IMR-90 (cell line): ENCODE results near the gene ARAP2. TPM values are rescaled to one million over a fixed set of nuclear protein-coding genes. Genes with fewer than 3 reads are reported as not detected.

ENCODE experiments used
- ATAC-seq: fragments of 200-7000 bp; cut with Tn5 transposase; 2 replicates; pipeline ENCODE4 v1.9.1; 2020; ENCODE audit warnings: low read depth, mild to moderate bottlenecking, moderate library complexity
- BruUV-seq: library from RNA; stranded (reverse); fragments of 400-500 nt; replicated peaks from 2 replicates; lab custom pipeline; 2021; lab: Mats Ljungman, UMichigan
- CTCF ChIA-PET: fragments of 300-600 bp; formaldehyde crosslinking; extraction: SDS; loops from one replicate; lab custom pipeline; 2021; ENCODE audit warnings: antibody characterized with exemption; lab: Yijun Ruan, JAX
- POLR2A ChIA-PET: fragments of 300-600 bp; sonication (Branson Sonifier 250); formaldehyde crosslinking; loops from one replicate; lab custom pipeline; 2022; ENCODE audit warnings: antibody characterized with exemption; ENCODE audit not compliant: unreplicated experiment; lab: Charles Lee
- DNase-seq: peaks from one replicate; pipeline ENCODE4 v3.0.0; 2013
- H2AFZ ChIP-seq: replicated peaks from 2 replicates; pipeline ENCODE3; 2013; ENCODE audit warnings: low read length, mild to moderate bottlenecking; ENCODE audit not compliant: poor library complexity
- H2AK5ac ChIP-seq: 2 replicates; pipeline ENCODE4 v1.6.1; 2013; ENCODE audit warnings: low read depth, low read length, inconsistent platforms
- H2AK9ac ChIP-seq: replicated peaks from 2 replicates; pipeline ENCODE3; 2013; ENCODE audit warnings: mild to moderate bottlenecking, low read depth, low read length, moderate library complexity; ENCODE audit not compliant: poor library complexity
- H2BK120ac ChIP-seq: 2 replicates; pipeline ENCODE4 v1.6.1; 2013; ENCODE audit warnings: low read depth, low read length, inconsistent platforms
- H2BK15ac ChIP-seq: 3 replicates; pipeline ENCODE4 v1.6.1; 2013; ENCODE audit warnings: low read depth, low read length, inconsistent platforms
- H2BK20ac ChIP-seq: 2 replicates; pipeline ENCODE4 v1.6.1; 2013; ENCODE audit warnings: low read depth, mild to moderate bottlenecking, inconsistent platforms, low read length, moderate library complexity
- H2BK5ac ChIP-seq: 2 replicates; pipeline ENCODE4 v1.6.1; 2013; ENCODE audit warnings: mild to moderate bottlenecking, low read depth, low read length, inconsistent platforms; ENCODE audit not compliant: poor library complexity, severe bottlenecking
- H3K14ac ChIP-seq: replicated peaks from 2 replicates; pipeline ENCODE4 v1.6.1; 2013; ENCODE audit warnings: low read depth, low read length, inconsistent platforms
- H3K18ac ChIP-seq: 2 replicates; pipeline ENCODE4 v1.6.1; 2013; ENCODE audit warnings: low read depth, low read length, control low read depth
- H3K23ac ChIP-seq: 2 replicates; pipeline ENCODE4 v1.6.1; 2013; ENCODE audit warnings: low read depth, low read length, inconsistent platforms
- H3K27ac ChIP-seq: 2 replicates; pipeline ENCODE4 v1.5.1; 2013; ENCODE audit warnings: mild to moderate bottlenecking, control low read depth, low read length; ENCODE audit not compliant: insufficient read depth
- H3K27me3 ChIP-seq: 2 replicates; pipeline ENCODE4 v1.6.1; 2013; ENCODE audit warnings: low read length; ENCODE audit not compliant: control insufficient read depth, insufficient read depth
- H3K36me3 ChIP-seq: 2 replicates; pipeline ENCODE4 v1.6.1; 2013; ENCODE audit warnings: low read length, mixed read lengths; ENCODE audit not compliant: control insufficient read depth, insufficient read depth
- H3K4ac ChIP-seq: 2 replicates; pipeline ENCODE4 v1.6.1; 2013; ENCODE audit warnings: low read depth, low read length, inconsistent platforms
- H3K4me1 ChIP-seq: 2 replicates; pipeline ENCODE4 v1.6.1; 2013; ENCODE audit warnings: low read length, mixed read lengths; ENCODE audit not compliant: control insufficient read depth, insufficient read depth
- H3K4me2 ChIP-seq: 2 replicates; pipeline ENCODE4 v1.6.1; 2013; ENCODE audit warnings: low read depth, mild to moderate bottlenecking, control low read depth, low read length, moderate library complexity
- H3K4me3 ChIP-seq: 2 replicates; pipeline ENCODE4 v1.5.1; 2013; ENCODE audit warnings: low read depth, mild to moderate bottlenecking, control low read depth, low read length, moderate library complexity; ENCODE audit not compliant: insufficient read depth
- H3K56ac ChIP-seq: 2 replicates; pipeline ENCODE4 v1.6.1; 2013; ENCODE audit warnings: low read length, inconsistent platforms; ENCODE audit not compliant: insufficient read depth; ENCODE audit errors: extremely low read depth
- H3K79me1 ChIP-seq, 2 experiments: 2 replicates each; pipeline ENCODE4 v1.6.1; 2013; ENCODE audit warnings: low read length in 2 of 2, inconsistent platforms in 1 of 2, low read depth in 1 of 2
- H3K9ac ChIP-seq: 2 replicates; pipeline ENCODE4 v1.6.1; 2013; ENCODE audit warnings: low read depth, low read length, control low read depth
- H3K9me1 ChIP-seq: 2 replicates; pipeline ENCODE4 v1.6.1; 2013; ENCODE audit warnings: low read length, inconsistent platforms; ENCODE audit not compliant: insufficient read depth
- H3K9me3 ChIP-seq: 2 replicates; pipeline ENCODE4 v1.6.1; 2013; ENCODE audit warnings: low read length; ENCODE audit not compliant: control insufficient read depth, insufficient read depth
- H4K20me1 ChIP-seq: 2 replicates; pipeline ENCODE4 v1.6.1; 2013; ENCODE audit warnings: low read length, inconsistent platforms; ENCODE audit not compliant: insufficient read depth
- H4K5ac ChIP-seq: 2 replicates; pipeline ENCODE4 v1.6.1; 2013; ENCODE audit warnings: mild to moderate bottlenecking, low read depth, low read length, control low read depth
- H4K8ac ChIP-seq, 2 experiments: 2 replicates each; pipeline ENCODE4 v1.6.1; 2013; ENCODE audit warnings: low read depth in 2 of 2, low read length in 2 of 2, control low read depth in 1 of 2, inconsistent platforms in 1 of 2
- H4K91ac ChIP-seq: 2 replicates; pipeline ENCODE4 v1.6.1; 2013; ENCODE audit warnings: low read depth, low read length, inconsistent platforms; ENCODE audit not compliant: insufficient read depth
- BHLHE40 ChIP-seq: fragments of 150-350 bp; IDR thresholded peaks from 2 replicates; pipeline ENCODE4 v1.6.1; 2016; ENCODE audit warnings: mild to moderate bottlenecking, low read depth, low read length
- CEBPB ChIP-seq: IDR thresholded peaks from 2 replicates; pipeline ENCODE4 v1.6.1; 2012; ENCODE audit warnings: low read depth, low read length, improper control_type of control experiment
- CHD1 ChIP-seq: IDR thresholded peaks from 2 replicates; pipeline ENCODE4 v1.6.1; 2012; ENCODE audit warnings: low read depth, low read length, improper control_type of control experiment
- CTCF ChIP-seq: conservative IDR thresholded peaks from 2 replicates; pipeline ENCODE4 v1.5.1; 2012; ENCODE audit warnings: mild to moderate bottlenecking, low read depth, low read length, improper control_type of control experiment
- ELK1 ChIP-seq: fragments of 150-350 bp; IDR thresholded peaks from 2 replicates; pipeline ENCODE4 v1.6.1; 2016; ENCODE audit warnings: low read depth, mild to moderate bottlenecking, low read length, moderate library complexity, borderline replicate concordance
- FOS ChIP-seq: fragments of 150-350 bp; IDR thresholded peaks from 2 replicates; pipeline ENCODE4 v1.6.1; 2016; ENCODE audit warnings: low read depth, low read length
- MAFK ChIP-seq: IDR thresholded peaks from 2 replicates; pipeline ENCODE4 v1.6.1; 2012; ENCODE audit warnings: low read depth, low read length, improper control_type of control experiment
- MAZ ChIP-seq: IDR thresholded peaks from 2 replicates; pipeline ENCODE4 v1.6.1; 2012; ENCODE audit warnings: low read depth, mild to moderate bottlenecking, low read length, improper control_type of control experiment, moderate library complexity, borderline replicate concordance
- MXI1 ChIP-seq: IDR thresholded peaks from 2 replicates; pipeline ENCODE4 v1.6.1; 2012; ENCODE audit warnings: low read depth, mild to moderate bottlenecking, low read length, moderate library complexity, borderline replicate concordance
- NFE2L2 ChIP-seq: fragments of 150-350 bp; IDR thresholded peaks from 2 replicates; pipeline ENCODE4 v1.6.1; 2016; ENCODE audit warnings: low read depth, mild to moderate bottlenecking, low read length
- POLR2A ChIP-seq: IDR thresholded peaks from 2 replicates; pipeline ENCODE4 v1.6.1; 2012; ENCODE audit warnings: mild to moderate bottlenecking, low read depth, low read length
- RAD21 ChIP-seq: IDR thresholded peaks from 2 replicates; pipeline ENCODE4 v1.6.1; 2012; ENCODE audit warnings: low read length, improper control_type of control experiment
- RCOR1 ChIP-seq: IDR thresholded peaks from 2 replicates; pipeline ENCODE4 v1.6.1; 2012; ENCODE audit warnings: mild to moderate bottlenecking, low read length, improper control_type of control experiment; ENCODE audit not compliant: insufficient replicate concordance
- RFX5 ChIP-seq: IDR thresholded peaks from 2 replicates; pipeline ENCODE4 v1.8.0; 2012; ENCODE audit warnings: low read depth, mild to moderate bottlenecking, low read length, moderate library complexity
- SMC3 ChIP-seq: fragments of 150-350 bp; IDR thresholded peaks from 2 replicates; pipeline ENCODE4 v1.6.1; 2016; ENCODE audit warnings: low read depth, mild to moderate bottlenecking, antibody characterized with exemption, low read length, moderate library complexity
- USF2 ChIP-seq: fragments of 150-350 bp; IDR thresholded peaks from 2 replicates; pipeline ENCODE4 v1.6.1; 2017; ENCODE audit warnings: mild to moderate bottlenecking, antibody characterized with exemption, low read length, low read depth
- WGBS, 2 experiments: methylation state at CpG; one replicate each; pipeline versions ENCODE4 v1.1.5 to v1.1.7; 2013; ENCODE audit warnings: missing lambda C conversion rate in 2 of 2; ENCODE audit not compliant: insufficient read length in 1 of 2; ENCODE audit errors: extremely low coverage in 2 of 2; 5-methylcytosine and 5-hydroxymethylcytosine counted together
- dilution Hi-C: fragments of 300-500 bp; cut with HindIII; formaldehyde crosslinking; loops from one replicate; pipeline ENCODE4 v1.14.3; 2018; ENCODE audit warnings: low sequenced_read_pairs; ENCODE audit not compliant: unreplicated experiment
- in situ Hi-C: fragments of 300-500 bp; cut with MboI; formaldehyde crosslinking; loops from 3 replicates; pipeline ENCODE4 v1.14.3; 2019; ENCODE audit warnings: low sequenced_read_pairs, inconsistent platforms, mixed read lengths
- intact Hi-C: fragments of 100-400 bp; cut with micrococcal nuclease; formaldehyde crosslinking; loops from 2 replicates; pipeline ENCODE4 v1.10.0; 2022
- polyA plus RNA-seq, 3 experiments: library from polyadenylated mRNA; depleted of rRNA; stranded (reverse); fragments of >200 nt; gene quantifications; 2 replicates each; pipeline ENCODE4 v1.2.3, GENCODE V29; 2012; ENCODE audit warnings: low replicate concordance in 1 of 3
- total RNA-seq: library from RNA; depleted of rRNA; stranded (reverse); fragments of >200 nt; gene quantifications from 2 replicates; pipeline ENCODE4 v1.2.3, GENCODE V29; 2012

Gene ARAP2
- total and polyA plus RNA-seq, 2 of the 4 experiments (the other 2 are of a cell fraction) = 0.32 to 1.8 TPM

- no peak overlapping the region for H3K27ac ChIP-seq
- no peak overlapping the region for H4K5ac ChIP-seq
- H4K91ac ChIP-seq = no peak overlapping the region
- intact Hi-C loops (no loop called here), dilution Hi-C loops (no loop called here), in situ Hi-C loops (no loop called here)
- H2AFZ ChIP-seq = no peak overlapping the region
- POLR2A ChIA-PET = no interaction called here
- H2AK9ac ChIP-seq = no peak overlapping the region
- no peak overlapping the region for H3K56ac ChIP-seq
- H2BK20ac ChIP-seq = no peak overlapping the region
- no peaks in the 10 kb centered on the region for H3K27me3 ChIP-seq
- no TSS peak for BruUV-seq
- no peaks in the 10 kb centered on the region for H3K4me1 ChIP-seq
- no peak for DNase-seq
- no peak overlapping the region for H2BK5ac ChIP-seq
- no peaks in the 10 kb centered on the region for H3K79me1 ChIP-seq
- TF ChIP-seq CEBPB (no peak), BHLHE40 (no peak), ELK1 (no peak), FOS (no peak), RCOR1 (no peak), USF2 (no peak), RFX5 (no peak), CHD1 (no peak), MAFK (no peak), MXI1 (no peak), NFE2L2 (no peak), MAZ (no peak), CTCF (no peak), RAD21 (no peak), POLR2A (no peak), SMC3 (no peak)
- WGBS, 2 experiments = no CpG with 5 or more reads among the region's 5 CpGs
- CTCF ChIA-PET = no interaction called here
- H2AK5ac ChIP-seq = no peak overlapping the region
- no peak for ATAC-seq
- H3K36me3 ChIP-seq = no peaks in the 10 kb centered on the region
- H3K4ac ChIP-seq = no peak overlapping the region
- H3K18ac ChIP-seq = no peak overlapping the region
- H2BK15ac ChIP-seq = no peak overlapping the region
- H2BK120ac ChIP-seq = no peak overlapping the region
- no peak overlapping the region for H3K4me2 ChIP-seq
- no peak overlapping the region for H3K23ac ChIP-seq
- H3K9me1 ChIP-seq = no peaks in the 10 kb centered on the region
- peaks cover 1% of the 10 kb centered on the region; the same call in 1 of the 2 replicates for H3K9me3 ChIP-seq
- no peak overlapping the region for H3K14ac ChIP-seq
- H3K9ac ChIP-seq = no peak overlapping the region
- H4K20me1 ChIP-seq = no peaks in the 10 kb centered on the region
- H3K4me3 ChIP-seq = no peak overlapping the region
- H4K8ac ChIP-seq = no peak overlapping the region
Observed at GRCh38 chr4:36183665-36184393, 60.5 kb downstream of the ARAP2 start.
